Hypothalamus (tissue), 51 donors: ENCODE results near the gene WDR49.

Source experiments
- DNase-seq, 51 donors: peaks; one replicate each; lab custom pipeline; 2025; lab: John Stamatoyannopoulos, UW

WDR49 gene

GRCh38 chr3:167497903-167498302, 155.8 kb downstream of the WDR49 start:
- DNase-seq: no peak

GRCh38 chr3:167493244-167493643, 160.5 kb downstream of the WDR49 start:
- DNase-seq: no peak

- DNase-seq: no peak
Observed at GRCh38 chr3:167491621-167492020, 162.1 kb downstream of the WDR49 start.

GRCh38 chr3:167489571-167489970, 164.2 kb downstream of the WDR49 start:
- no peak for DNase-seq

- DNase-seq: no peak
Observed at GRCh38 chr3:167487556-167487955, 166.2 kb downstream of the WDR49 start.

GRCh38 chr3:167484551-167484950, 169.2 kb downstream of the WDR49 start:
- no peak for DNase-seq

GRCh38 chr3:167483708-167484475, 169.8 kb downstream of the WDR49 start:
- no peak for DNase-seq

- no peak for DNase-seq
Observed at GRCh38 chr3:167481164-167481563, 172.6 kb downstream of the WDR49 start.

- no peak for DNase-seq
Observed at GRCh38 chr3:167480748-167481147, 173.0 kb downstream of the WDR49 start.

GRCh38 chr3:167473863-167474262, 179.9 kb downstream of the WDR49 start, which contains the start of gene SERPINI2:
Gene SERPINI2, minus strand, starts transcription at chr3:167474042. Its CDS starts 2,208 bp downstream, at chr3:167471834.
- no peak for DNase-seq

- peak in 1 of 51 donors; percentile 5 for DNase-seq
Observed at GRCh38 chr3:167469381-167469780, 184.4 kb downstream of the WDR49 start.

- no peak for DNase-seq
Observed at GRCh38 chr3:167467848-167468611, 185.7 kb downstream of the WDR49 start.

GRCh38 chr3:167466966-167467365, 186.8 kb downstream of the WDR49 start:
- peak in 1 of 51 donors; percentile 31 for DNase-seq

- DNase-seq: no peak
Observed at GRCh38 chr3:167456157-167456799, 197.5 kb downstream of the WDR49 start.

- DNase-seq: no peak
Observed at GRCh38 chr3:167453815-167454214, 199.9 kb downstream of the WDR49 start.

GRCh38 chr3:167451282-167451681, 202.5 kb downstream of the WDR49 start:
- no peak for DNase-seq

- no peak for DNase-seq
Observed at GRCh38 chr3:167450675-167451074, 203.1 kb downstream of the WDR49 start.

GRCh38 chr3:167450195-167450594, 203.5 kb downstream of the WDR49 start:
- DNase-seq: no peak

- no peak for DNase-seq
Observed at GRCh38 chr3:167445491-167445890, 208.3 kb downstream of the WDR49 start.

GRCh38 chr3:167441256-167441655, 212.5 kb downstream of the WDR49 start:
- DNase-seq: no peak

GRCh38 chr3:167437428-167438139, 216.2 kb downstream of the WDR49 start:
- no peak for DNase-seq
